Mesenchymal stem cell (in vitro differentiated cells and primary cell): ENCODE data around the gene SKA2.

ENCODE experiments used
- DNase-seq: peaks from one replicate; pipeline ENCODE4 v3.0.0-alpha.2; 2013
- H2AFZ ChIP-seq: one replicate; pipeline ENCODE4 v1.6.1; 2013; ENCODE audit warnings: low read depth, mild to moderate bottlenecking, control low read depth, inconsistent platforms, low read length, moderate library complexity
- H2AK5ac ChIP-seq: 2 replicates; pipeline ENCODE4 v1.6.1; 2013; ENCODE audit warnings: low read length, moderate library complexity, mild to moderate bottlenecking, inconsistent platforms; ENCODE audit not compliant: severe bottlenecking
- H2BK120ac ChIP-seq: one replicate; pipeline ENCODE4 v1.6.1; 2013; ENCODE audit warnings: low read depth, mild to moderate bottlenecking, inconsistent platforms, low read length, moderate library complexity
- H2BK12ac ChIP-seq, 2 experiments: one replicate each; pipeline ENCODE4 v1.6.1; 2013; ENCODE audit warnings: inconsistent platforms in 2 of 2, low read length in 2 of 2, mild to moderate bottlenecking in 2 of 2, moderate library complexity in 2 of 2, control low read depth in 1 of 2
- H2BK15ac ChIP-seq: one replicate; pipeline ENCODE4 v1.6.1; 2013; ENCODE audit warnings: mild to moderate bottlenecking, low read depth, inconsistent platforms; ENCODE audit not compliant: poor library complexity, severe bottlenecking
- H2BK5ac ChIP-seq: 2 replicates; pipeline ENCODE4 v1.6.1; 2013; ENCODE audit warnings: low read depth, mild to moderate bottlenecking, low read length, control low read depth, inconsistent platforms; ENCODE audit not compliant: poor library complexity, severe bottlenecking
- H3K14ac ChIP-seq, 2 experiments: one replicate each; pipeline ENCODE4 v1.6.1; 2013; ENCODE audit warnings: inconsistent platforms in 2 of 2, low read length in 2 of 2, control low read depth in 1 of 2, mild to moderate bottlenecking in 1 of 2, moderate library complexity in 1 of 2
- H3K18ac ChIP-seq, 2 experiments: one replicate each; pipeline ENCODE4 v1.6.1; 2013; ENCODE audit warnings: inconsistent platforms in 2 of 2, low read length in 2 of 2, control low read depth in 1 of 2, low read depth in 1 of 2, mild to moderate bottlenecking in 1 of 2
- H3K23ac ChIP-seq, 2 experiments: one replicate each; pipeline ENCODE4 v1.6.1; 2013; ENCODE audit warnings: inconsistent platforms in 2 of 2, low read length in 2 of 2, mild to moderate bottlenecking in 2 of 2, moderate library complexity in 2 of 2, control low read depth in 1 of 2
- H3K27ac ChIP-seq: 2 replicates; pipeline ENCODE4 v1.5.1; 2013; ENCODE audit warnings: mild to moderate bottlenecking, moderate library complexity, low read length, control low read depth, inconsistent platforms; ENCODE audit not compliant: poor library complexity, severe bottlenecking
- H3K27me3 ChIP-seq, 2 experiments: 2 replicates each; pipeline versions ENCODE4 v1.6.1 to v1.7.0; 2013; ENCODE audit warnings: low read length in 2 of 2, mild to moderate bottlenecking in 2 of 2, moderate library complexity in 2 of 2, control low read depth in 1 of 2, inconsistent platforms in 1 of 2; ENCODE audit not compliant: control insufficient read depth in 1 of 2, insufficient read depth in 1 of 2
- H3K36me3 ChIP-seq, 2 experiments: 2 replicates each; pipeline versions ENCODE4 v1.6.1 to v1.7.0; 2013; ENCODE audit warnings: low read length in 2 of 2, control low read depth in 1 of 2, inconsistent platforms in 1 of 2, low read depth in 1 of 2, mild to moderate bottlenecking in 1 of 2; ENCODE audit not compliant: insufficient read depth in 2 of 2, control insufficient read depth in 1 of 2
- H3K4ac ChIP-seq, 2 experiments: one replicate each; pipeline ENCODE4 v1.6.1; 2013; ENCODE audit warnings: inconsistent platforms in 2 of 2, low read length in 2 of 2, mild to moderate bottlenecking in 2 of 2, moderate library complexity in 2 of 2, control low read depth in 1 of 2, low read depth in 1 of 2
- H3K4me1 ChIP-seq: 2 replicates; pipeline ENCODE4 v1.6.1; 2013; ENCODE audit warnings: low read depth, low read length, control low read depth; ENCODE audit not compliant: control insufficient read depth, insufficient read depth
- H3K4me2 ChIP-seq: 2 replicates; pipeline ENCODE4 v1.6.1; 2013; ENCODE audit warnings: low read length, mild to moderate bottlenecking, inconsistent platforms; ENCODE audit not compliant: poor library complexity, severe bottlenecking
- H3K4me3 ChIP-seq, 2 experiments: 2 replicates each; pipeline versions ENCODE4 v1.5.1 to v1.7.0; 2013; ENCODE audit warnings: low read length in 2 of 2, mild to moderate bottlenecking in 2 of 2, control low read depth in 1 of 2, low read depth in 1 of 2; ENCODE audit not compliant: insufficient read depth in 1 of 2
- H3K79me1 ChIP-seq: replicated peaks from 2 replicates; pipeline ENCODE4 v1.6.1; 2013; ENCODE audit warnings: mild to moderate bottlenecking, control low read depth, low read length, inconsistent platforms; ENCODE audit not compliant: poor library complexity, severe bottlenecking
- H3K9ac ChIP-seq: 2 replicates; pipeline ENCODE4 v1.7.0; 2013; ENCODE audit warnings: mild to moderate bottlenecking, low read length, moderate library complexity
- H3K9me3 ChIP-seq: 2 replicates; pipeline ENCODE4 v1.7.0; 2013; ENCODE audit warnings: mild to moderate bottlenecking, low read length; ENCODE audit not compliant: control insufficient read depth
- H4K8ac ChIP-seq: one replicate; pipeline ENCODE4 v1.6.1; 2013; ENCODE audit warnings: inconsistent platforms, mild to moderate bottlenecking, low read length, moderate library complexity
- H4K91ac ChIP-seq: one replicate; pipeline ENCODE4 v1.6.1; 2013; ENCODE audit warnings: mild to moderate bottlenecking, low read length, inconsistent platforms
- WGBS: methylation state at CpG from one replicate; pipeline ENCODE4 v1.1.7; 2013; ENCODE audit warnings: mixed read lengths; 5-methylcytosine and 5-hydroxymethylcytosine counted together

The SKA2 gene

DNA sequence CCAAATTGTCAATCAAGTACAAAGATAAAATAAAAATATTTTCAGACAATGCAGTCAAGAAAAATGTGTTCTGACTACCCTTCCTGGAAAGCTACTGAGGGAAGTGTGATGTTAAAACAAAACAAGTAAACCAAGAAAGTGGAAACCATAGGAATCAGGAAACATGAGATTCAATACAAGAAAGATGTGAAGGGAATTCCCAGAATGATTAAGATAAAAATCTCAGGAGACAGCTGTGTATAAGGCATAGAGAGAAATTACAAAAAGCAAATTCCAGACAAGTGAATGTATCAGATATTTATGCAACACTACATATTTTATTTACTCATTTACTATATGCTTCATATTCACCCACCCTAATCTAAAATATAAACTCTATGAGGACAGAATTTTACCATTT lies 80.5 kb downstream of the SKA2 start:
- H3K18ac ChIP-seq, result no peak overlapping the region
- no peak overlapping the region for H4K91ac ChIP-seq
- no peak overlapping the region for H2BK5ac ChIP-seq
- peak; percentile 33 for DNase-seq
- no peaks in the 10 kb centered on the region for H3K9me3 ChIP-seq
- no peak overlapping the region for H3K4ac ChIP-seq
- H3K14ac ChIP-seq, result no peak overlapping the region
- H2BK120ac ChIP-seq, result no peak overlapping the region
- no peaks in the 10 kb centered on the region for H3K27me3 ChIP-seq
- no peak overlapping the region for H3K4me3 ChIP-seq
- peaks cover 14 to 74% of the 10 kb centered on the region in 2 experiments for H3K36me3 ChIP-seq
- H3K27ac ChIP-seq, result no peak overlapping the region
- no peak overlapping the region for H2AK5ac ChIP-seq
- no peak overlapping the region for H3K23ac ChIP-seq
- H4K8ac ChIP-seq, result no peak overlapping the region
- H2BK15ac ChIP-seq, result no peak overlapping the region
- no peak overlapping the region for H3K9ac ChIP-seq
- no peak overlapping the region for H2AFZ ChIP-seq
- H3K79me1 ChIP-seq, result peaks cover 7% of the 10 kb centered on the region
- no peaks in the 10 kb centered on the region for H3K4me1 ChIP-seq
- H3K4me2 ChIP-seq, result no peak overlapping the region
- no peak overlapping the region for H2BK12ac ChIP-seq

DNA sequence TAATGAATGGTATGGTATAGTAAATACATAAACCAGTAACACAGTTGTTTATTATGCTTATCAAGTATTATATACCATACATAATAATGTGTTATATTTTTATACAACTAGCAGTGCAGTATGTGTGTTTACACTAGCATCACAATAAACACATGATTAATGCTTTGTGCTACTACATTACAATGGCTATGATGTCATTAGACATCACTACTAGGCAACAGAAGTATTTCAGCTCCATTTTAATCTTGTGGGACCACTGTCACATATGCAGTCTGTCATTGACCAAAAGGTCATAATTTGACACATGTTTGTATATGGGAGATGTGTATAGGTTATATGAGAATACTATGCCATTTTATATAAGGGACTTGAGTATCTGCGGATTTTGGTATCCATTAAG lies 81.0 kb downstream of the SKA2 start:
- H3K79me1 ChIP-seq, result peaks cover 7% of the 10 kb centered on the region
- no peak overlapping the region for H2AFZ ChIP-seq
- DNase-seq, result no peak
- H2BK120ac ChIP-seq, result no peak overlapping the region
- H3K23ac ChIP-seq, result no peak overlapping the region
- H3K4me3 ChIP-seq, result no peak overlapping the region
- no peak overlapping the region for H2BK5ac ChIP-seq
- no peaks in the 10 kb centered on the region for H3K27me3 ChIP-seq
- H3K4me1 ChIP-seq, result no peaks in the 10 kb centered on the region
- peaks cover 16 to 72% of the 10 kb centered on the region in 2 experiments for H3K36me3 ChIP-seq
- H3K4ac ChIP-seq, result no peak overlapping the region
- H4K8ac ChIP-seq, result no peak overlapping the region
- no peak overlapping the region for H3K18ac ChIP-seq
- no peak overlapping the region for H3K14ac ChIP-seq
- no peaks in the 10 kb centered on the region for H3K9me3 ChIP-seq
- H3K9ac ChIP-seq, result no peak overlapping the region
- H2BK12ac ChIP-seq, result no peak overlapping the region
- WGBS, result 100% methylated on average over 1 of the region's 1 CpG
- H4K91ac ChIP-seq, result no peak overlapping the region
- H3K4me2 ChIP-seq, result no peak overlapping the region
- H2BK15ac ChIP-seq, result no peak overlapping the region
- no peak overlapping the region for H2AK5ac ChIP-seq
- H3K27ac ChIP-seq, result no peak overlapping the region

DNA sequence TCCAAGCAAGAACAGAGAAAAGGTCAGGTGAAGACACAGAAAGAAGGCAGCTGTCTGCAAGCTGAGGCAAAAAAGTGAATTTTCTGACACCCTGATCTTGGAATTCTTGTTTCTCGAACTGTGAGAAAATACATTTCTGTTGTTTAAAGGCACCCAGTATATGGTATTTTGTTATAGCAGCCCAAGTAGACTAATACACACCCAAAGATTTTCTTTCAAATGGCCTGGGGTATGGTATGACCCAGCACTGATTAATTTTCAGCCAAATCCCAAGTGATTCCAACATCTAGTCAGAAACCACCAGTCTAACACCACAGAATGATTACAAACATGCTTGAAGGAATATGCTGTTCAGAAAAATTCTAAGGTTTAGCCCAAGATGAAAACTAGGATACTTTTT lies 85.1 kb downstream of the SKA2 start:
- Histone ChIP-seq H3K36me3 (peaks cover 14 to 76% of the 10 kb centered on the region in 2 experiments), H3K18ac (no peak overlapping the region), H3K4me2 (no peak overlapping the region), H3K27me3 (no peaks in the 10 kb centered on the region), H2BK120ac (no peak overlapping the region), H3K4ac (no peak overlapping the region), H2BK15ac (no peak overlapping the region), H3K4me1 (no peaks in the 10 kb centered on the region), H3K9me3 (no peaks in the 10 kb centered on the region), H3K9ac (no peak overlapping the region), H4K91ac (no peak overlapping the region), H2BK5ac (no peak overlapping the region), H2AK5ac (no peak overlapping the region), H3K14ac (no peak overlapping the region), H2AFZ (no peak overlapping the region), H3K23ac (no peak overlapping the region), H3K4me3 (no peak overlapping the region), H3K79me1 (peaks cover 7% of the 10 kb centered on the region), H4K8ac (no peak overlapping the region), H3K27ac (no peak overlapping the region), H2BK12ac (no peak overlapping the region)
- no CpG with 5 or more reads among the region's 1 CpG for WGBS
- no peak for DNase-seq

DNA sequence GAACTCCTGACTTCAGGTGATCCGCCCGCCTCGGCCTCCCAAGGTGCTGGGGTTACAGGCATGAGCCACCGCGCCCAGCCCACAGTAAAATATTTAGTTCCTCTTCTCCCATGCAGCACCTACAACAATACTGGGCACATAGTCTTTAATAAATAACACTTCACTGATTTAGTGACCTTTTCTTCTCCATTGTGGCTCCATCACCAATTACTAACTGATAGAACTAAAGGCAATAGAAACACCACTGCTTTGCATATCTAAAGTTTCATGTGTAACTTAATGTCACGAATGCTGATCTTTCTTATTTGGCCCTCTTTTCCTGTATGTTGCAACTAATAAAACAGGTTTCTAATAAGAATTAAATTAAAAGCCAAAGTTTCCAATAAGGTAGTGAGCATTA lies 87.2 kb downstream of the SKA2 start:
- no peaks in the 10 kb centered on the region for H3K27me3 ChIP-seq
- DNase-seq, result no peak
- no peak overlapping the region for H3K4ac ChIP-seq
- H2BK15ac ChIP-seq, result no peak overlapping the region
- no peak overlapping the region for H4K8ac ChIP-seq
- H3K9ac ChIP-seq, result no peak overlapping the region
- H3K23ac ChIP-seq, result no peak overlapping the region
- no peaks in the 10 kb centered on the region for H3K4me1 ChIP-seq
- no peak overlapping the region for H3K27ac ChIP-seq
- H2BK5ac ChIP-seq, result no peak overlapping the region
- WGBS, result 97% methylated on average over 6 of the region's 6 CpGs
- H3K18ac ChIP-seq, result no peak overlapping the region
- H2BK120ac ChIP-seq, result no peak overlapping the region
- H3K14ac ChIP-seq, result no peak overlapping the region
- H3K79me1 ChIP-seq, result peaks cover 13% of the 10 kb centered on the region
- no peaks in the 10 kb centered on the region for H3K9me3 ChIP-seq
- no peak overlapping the region for H2BK12ac ChIP-seq
- no peak overlapping the region for H3K4me3 ChIP-seq
- H4K91ac ChIP-seq, result no peak overlapping the region
- peaks cover 19 to 74% of the 10 kb centered on the region in 2 experiments for H3K36me3 ChIP-seq
- H2AFZ ChIP-seq, result no peak overlapping the region
- no peak overlapping the region for H2AK5ac ChIP-seq
- H3K4me2 ChIP-seq, result no peak overlapping the region
